Cardiac muscle cell (in vitro differentiated cells and primary cell): ENCODE measurements around the gene IGLL1. TPM values are rescaled to one million over a fixed set of nuclear protein-coding genes. Genes with fewer than 3 reads are reported as not detected.

Experiments
- DNase-seq, 2 donors: peaks; one replicate each; pipeline versions ENCODE4 v3.0.0 to v3.0.0-alpha.2; 2010 to 2017; ENCODE audit warnings: low read depth in 1 of 2, low spot score in 1 of 2
- H3K27ac ChIP-seq: fragments of 200-600 bp; sonication (generic); 2 replicates; pipeline ENCODE4 v1.5.1; 2016
- H3K27me3 ChIP-seq: fragments of 200-600 bp; sonication (generic); 2 replicates; pipeline ENCODE4 v1.6.0; 2016; ENCODE audit warnings: control low read depth
- H3K36me3 ChIP-seq: fragments of 200-600 bp; sonication (generic); 2 replicates; pipeline ENCODE4 v1.5.1; 2016; ENCODE audit warnings: control low read depth
- H3K4me1 ChIP-seq: fragments of 200-600 bp; sonication (generic); 2 replicates; pipeline ENCODE4 v1.8.1; 2017; ENCODE audit warnings: low read depth, mild to moderate bottlenecking, mixed run types
- H3K4me3 ChIP-seq: fragments of 200-600 bp; sonication (generic); 2 replicates; pipeline ENCODE4 v1.5.1; 2016; ENCODE audit warnings: mild to moderate bottlenecking
- H3K9me3 ChIP-seq: fragments of 200-600 bp; sonication (generic); 2 replicates; pipeline ENCODE4 v1.5.1; 2017; ENCODE audit warnings: low read depth, mild to moderate bottlenecking, control low read depth
- polyA plus RNA-seq: library from polyadenylated mRNA; unstranded; fragments of >200 nt; fragmentation: Nextera tagmentation; extraction: Ambion mirVana; gene quantifications from 2 replicates; pipeline ENCODE4 v1.2.1, GENCODE V29; 2016
- total RNA-seq: library from RNA; depleted of rRNA; stranded (reverse); fragments of >200 nt; gene quantifications from 2 replicates; pipeline ENCODE4 v1.2.3, GENCODE V29; 2016
- TF ChIP-seq, protein P1 (sequence below): IDR thresholded peaks from 2 replicates; pipeline ENCODE4 v1.5.1; 2012; ENCODE audit warnings: low read depth, mild to moderate bottlenecking, low read length

The IGLL1 gene
- total and polyA plus RNA-seq, 2 experiments from 2014 or later, result not detected

DNA sequence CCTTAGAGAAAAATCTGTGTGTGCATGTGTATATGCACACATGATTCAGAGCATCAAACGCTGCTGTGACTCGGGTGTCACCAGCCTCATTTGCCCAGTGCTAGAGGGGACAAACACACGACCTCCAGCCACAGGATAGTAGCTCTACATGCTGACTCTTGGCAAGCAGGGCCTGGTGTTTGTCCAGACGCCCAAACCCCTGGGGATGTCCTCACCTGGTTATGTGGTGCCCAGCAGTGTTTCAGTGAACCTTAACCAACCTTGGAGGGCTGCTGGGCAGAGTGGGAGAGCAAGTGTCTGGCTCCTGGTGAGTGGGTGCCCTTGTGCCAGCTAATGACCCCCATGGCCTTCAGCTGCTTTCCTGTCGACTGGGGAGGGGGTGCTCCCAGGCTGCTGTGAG, 26.7 kb downstream of the IGLL1 start:
- no peak overlapping the region for H3K4me3 ChIP-seq
- no peaks in the 10 kb centered on the region for H3K36me3 ChIP-seq
- TF ChIP-seq, protein P1, sequence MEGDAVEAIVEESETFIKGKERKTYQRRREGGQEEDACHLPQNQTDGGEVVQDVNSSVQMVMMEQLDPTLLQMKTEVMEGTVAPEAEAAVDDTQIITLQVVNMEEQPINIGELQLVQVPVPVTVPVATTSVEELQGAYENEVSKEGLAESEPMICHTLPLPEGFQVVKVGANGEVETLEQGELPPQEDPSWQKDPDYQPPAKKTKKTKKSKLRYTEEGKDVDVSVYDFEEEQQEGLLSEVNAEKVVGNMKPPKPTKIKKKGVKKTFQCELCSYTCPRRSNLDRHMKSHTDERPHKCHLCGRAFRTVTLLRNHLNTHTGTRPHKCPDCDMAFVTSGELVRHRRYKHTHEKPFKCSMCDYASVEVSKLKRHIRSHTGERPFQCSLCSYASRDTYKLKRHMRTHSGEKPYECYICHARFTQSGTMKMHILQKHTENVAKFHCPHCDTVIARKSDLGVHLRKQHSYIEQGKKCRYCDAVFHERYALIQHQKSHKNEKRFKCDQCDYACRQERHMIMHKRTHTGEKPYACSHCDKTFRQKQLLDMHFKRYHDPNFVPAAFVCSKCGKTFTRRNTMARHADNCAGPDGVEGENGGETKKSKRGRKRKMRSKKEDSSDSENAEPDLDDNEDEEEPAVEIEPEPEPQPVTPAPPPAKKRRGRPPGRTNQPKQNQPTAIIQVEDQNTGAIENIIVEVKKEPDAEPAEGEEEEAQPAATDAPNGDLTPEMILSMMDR, result no peak
- H3K27ac ChIP-seq, result no peak overlapping the region
- no peaks in the 10 kb centered on the region for H3K4me1 ChIP-seq
- H3K9me3 ChIP-seq, result no peaks in the 10 kb centered on the region
- H3K27me3 ChIP-seq, result no peaks in the 10 kb centered on the region
- no peak for DNase-seq

- no peaks in the 10 kb centered on the region for H3K4me1 ChIP-seq
- DNase-seq, result no peak
- no peak overlapping the region for H3K27ac ChIP-seq
- H3K27me3 ChIP-seq, result no peaks in the 10 kb centered on the region
- H3K36me3 ChIP-seq, result no peaks in the 10 kb centered on the region
- no peak overlapping the region for H3K4me3 ChIP-seq
- TF ChIP-seq, protein P1, result no peak
- no peaks in the 10 kb centered on the region for H3K9me3 ChIP-seq
These were observed 27.5 kb downstream of the IGLL1 start for GRCh38 chr22:23552573-23552972.

DNA sequence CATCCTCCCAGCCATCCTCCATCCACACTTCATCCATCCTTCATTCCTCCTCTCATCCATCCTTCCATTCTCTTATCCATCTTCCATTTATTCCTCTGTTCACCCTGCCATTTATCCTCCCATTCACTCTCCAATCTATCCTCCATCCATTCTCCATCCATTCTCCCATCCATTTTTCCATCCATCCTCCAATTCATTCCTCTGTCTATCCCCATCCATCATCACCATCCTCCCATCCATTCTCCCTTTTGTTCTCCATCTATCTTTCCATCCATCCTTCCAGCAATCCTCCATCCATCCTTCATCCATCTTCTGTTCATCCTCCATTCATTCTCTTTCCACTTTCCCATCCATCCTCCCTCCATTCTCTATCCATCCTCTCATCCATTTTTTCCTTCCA, 28.7 kb downstream of the IGLL1 start:
- Histone ChIP-seq H3K4me3 (no peak overlapping the region), H3K27ac (no peak overlapping the region), H3K36me3 (no peaks in the 10 kb centered on the region), H3K9me3 (no peaks in the 10 kb centered on the region), H3K4me1 (no peaks in the 10 kb centered on the region), H3K27me3 (no peaks in the 10 kb centered on the region)
- TF ChIP-seq, protein P1, result no peak
- DNase-seq, result no peak

DNA sequence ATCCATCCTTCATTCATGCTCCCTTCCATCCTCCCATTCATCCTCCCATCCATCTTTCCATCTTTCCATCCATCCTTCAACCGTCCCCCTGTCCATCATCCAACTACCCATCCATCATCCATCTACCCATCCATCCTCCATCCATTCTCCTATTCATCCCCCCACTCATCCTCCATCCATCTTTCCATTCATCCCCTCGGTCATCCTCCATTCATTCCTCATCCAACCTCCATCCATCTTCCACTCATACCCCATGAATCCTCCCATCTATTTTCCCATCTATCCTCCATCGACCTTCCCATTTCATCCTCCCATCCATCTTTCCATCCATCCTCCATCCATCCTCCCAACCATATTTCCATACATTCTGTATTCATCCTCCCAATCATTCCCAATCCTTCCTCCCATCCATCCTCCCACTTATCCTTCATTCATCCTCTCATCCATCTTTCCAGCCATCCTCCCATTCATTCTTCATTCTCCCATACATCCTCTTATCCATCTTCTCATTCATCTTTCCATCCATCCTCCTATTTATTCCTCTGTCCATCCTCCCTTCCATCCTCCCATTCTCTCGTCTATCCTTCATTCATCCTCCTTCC, 29.9 kb downstream of the IGLL1 start:
- Histone ChIP-seq H3K36me3 (no peaks in the 10 kb centered on the region), H3K27me3 (no peaks in the 10 kb centered on the region), H3K4me3 (no peak overlapping the region), H3K4me1 (no peaks in the 10 kb centered on the region), H3K27ac (no peak overlapping the region), H3K9me3 (no peaks in the 10 kb centered on the region)
- TF ChIP-seq, protein P1, result no peak
- DNase-seq, result no peak

- Histone ChIP-seq H3K27ac (no peak overlapping the region), H3K9me3 (no peaks in the 10 kb centered on the region), H3K4me3 (no peak overlapping the region), H3K4me1 (no peaks in the 10 kb centered on the region), H3K36me3 (no peaks in the 10 kb centered on the region), H3K27me3 (no peaks in the 10 kb centered on the region)
- TF ChIP-seq, protein P1, result no peak
- no peak for DNase-seq
These were observed 30.9 kb downstream of the IGLL1 start for GRCh38 chr22:23549198-23549595.
